Neural progenitor cell (in vitro differentiated cells): ENCODE data around the gene PRKCSH. TPM values are rescaled to one million over a fixed set of nuclear protein-coding genes. Genes with fewer than 3 reads are reported as not detected.

Experiments
- DNase-seq: peaks from one replicate; pipeline ENCODE4 v3.0.0-alpha.2; 2016; ENCODE audit warnings: low spot score
- H2AFZ ChIP-seq: fragments of 200-600 bp; sonication (generic); replicated peaks from 2 replicates; pipeline ENCODE4 v1.6.1; 2016; ENCODE audit warnings: antibody characterized with exemption
- H3F3A ChIP-seq: fragments of 200-600 bp; sonication (generic); 2 replicates; pipeline ENCODE4 v1.6.1; 2016; ENCODE audit warnings: antibody characterized with exemption, low read depth
- H3K27ac ChIP-seq: fragments of 200-600 bp; sonication (generic); 2 replicates; pipeline ENCODE4 v1.5.1; 2016; ENCODE audit warnings: mild to moderate bottlenecking
- H3K27me3 ChIP-seq: fragments of 200-600 bp; sonication (generic); 2 replicates; pipeline ENCODE4 v1.6.1; 2016; ENCODE audit warnings: mild to moderate bottlenecking, moderate library complexity
- H3K36me3 ChIP-seq: fragments of 200-600 bp; sonication (generic); 2 replicates; pipeline ENCODE4 v1.5.1; 2016
- H3K4me1 ChIP-seq: fragments of 200-600 bp; sonication (generic); 2 replicates; pipeline ENCODE4 v1.6.1; 2016; ENCODE audit warnings: mixed run types
- H3K4me2 ChIP-seq: fragments of 200-600 bp; sonication (generic); 2 replicates; pipeline ENCODE4 v1.6.1; 2016
- H3K4me3 ChIP-seq: fragments of 200-600 bp; sonication (generic); 2 replicates; pipeline ENCODE4 v1.5.1; 2016
- H3K79me2 ChIP-seq: fragments of 200-600 bp; sonication (generic); 2 replicates; pipeline ENCODE4 v1.6.1; 2016; ENCODE audit warnings: low read depth
- H3K9ac ChIP-seq: fragments of 200-600 bp; sonication (generic); 2 replicates; pipeline ENCODE4 v1.6.1; 2016
- H3K9me3 ChIP-seq: fragments of 200-600 bp; sonication (generic); 2 replicates; pipeline ENCODE4 v1.5.1; 2016; ENCODE audit warnings: low read depth
- H4K20me1 ChIP-seq: fragments of 200-600 bp; sonication (generic); 2 replicates; pipeline ENCODE4 v1.6.1; 2016; ENCODE audit warnings: low read depth
- H3K27ac Mint-ChIP-seq: 3 replicates; pipeline ENCODE4 v1.8.0; 2021; ENCODE audit warnings: mixed read lengths
- H3K27me3 Mint-ChIP-seq: 2 replicates; pipeline ENCODE4 v1.8.0; 2022; ENCODE audit warnings: low read depth, mild to moderate bottlenecking, inconsistent platforms, moderate library complexity, mixed read lengths; ENCODE audit not compliant: insufficient read depth
- H3K36me3 Mint-ChIP-seq: 3 replicates; pipeline ENCODE4 v1.8.0; 2021; ENCODE audit warnings: mixed read lengths
- H3K4me1 Mint-ChIP-seq: 3 replicates; pipeline ENCODE4 v1.8.0; 2021; ENCODE audit warnings: mixed read lengths
- H3K4me3 Mint-ChIP-seq: 3 replicates; pipeline ENCODE4 v1.8.0; 2021; ENCODE audit warnings: mild to moderate bottlenecking, moderate library complexity, mixed read lengths
- H3K9me3 Mint-ChIP-seq: 3 replicates; pipeline ENCODE4 v1.8.0; 2020; ENCODE audit warnings: mixed read lengths
- CTCF ChIP-seq: fragments of 200-600 bp; sonication (generic); IDR thresholded peaks from 2 replicates; pipeline ENCODE4 v1.5.1; 2017; ENCODE audit warnings: antibody characterized with exemption, mild to moderate bottlenecking
- EZH2 ChIP-seq: fragments of 200-600 bp; sonication (generic); IDR thresholded peaks from 2 replicates; pipeline ENCODE4 v1.6.1; 2017; ENCODE audit warnings: antibody characterized with exemption, mild to moderate bottlenecking, moderate library complexity
- EZH2phosphoT487 ChIP-seq: fragments of 200-600 bp; sonication (generic); IDR thresholded peaks from 2 replicates; pipeline ENCODE4 v1.6.1; 2017; ENCODE audit warnings: antibody characterized with exemption
- total RNA-seq: library from RNA; depleted of rRNA; stranded (reverse); fragments of >200 nt; gene quantifications from 2 replicates; pipeline ENCODE4 v1.2.3, GENCODE V29; 2015; ENCODE audit warnings: low replicate concordance

The PRKCSH gene
- total RNA-seq, 1 donor from 2014 or later, result 53.6 TPM

GRCh38 chr19:11390933-11391680 lies 44.3 kb upstream of the PRKCSH start:
- H3K27ac ChIP-seq, result no peak overlapping the region
- H3K79me2 ChIP-seq, result no peaks in the 10 kb centered on the region
- H3K9me3 ChIP-seq, result no peaks in the 10 kb centered on the region
- no peaks in the 10 kb centered on the region for H3K36me3 Mint-ChIP-seq
- no peaks in the 10 kb centered on the region for H3K36me3 ChIP-seq
- no peak overlapping the region for H3K4me3 Mint-ChIP-seq
- no peaks in the 10 kb centered on the region for H3K9me3 Mint-ChIP-seq
- no peaks in the 10 kb centered on the region for H3K27me3 ChIP-seq
- no peak overlapping the region for H3K9ac ChIP-seq
- no peaks in the 10 kb centered on the region for H3F3A ChIP-seq
- DNase-seq, result no peak
- H3K27me3 Mint-ChIP-seq, result peaks cover 13% of the 10 kb centered on the region
- H3K27ac Mint-ChIP-seq, result no peak overlapping the region
- no peak overlapping the region for H2AFZ ChIP-seq
- no peak overlapping the region for H3K4me3 ChIP-seq
- no peaks in the 10 kb centered on the region for H4K20me1 ChIP-seq
- H3K4me1 ChIP-seq, result no peaks in the 10 kb centered on the region
- TF ChIP-seq CTCF, result no peak
- no peak for TF ChIP-seq EZH2
- TF ChIP-seq EZH2phosphoT487, result no peak
- no peaks in the 10 kb centered on the region for H3K4me1 Mint-ChIP-seq
- H3K4me2 ChIP-seq, result no peak overlapping the region

- H3K9me3 ChIP-seq, result no peaks in the 10 kb centered on the region
- H3K9ac ChIP-seq, result no peak overlapping the region
- TF ChIP-seq CTCF, result no peak
- TF ChIP-seq EZH2, result no peak
- no peak for TF ChIP-seq EZH2phosphoT487
- H3K27me3 ChIP-seq, result no peaks in the 10 kb centered on the region
- no peaks in the 10 kb centered on the region for H3K4me1 ChIP-seq
- no peaks in the 10 kb centered on the region for H3K36me3 ChIP-seq
- DNase-seq, result no peak
- Mint-ChIP-seq H3K4me1 (no peaks in the 10 kb centered on the region), H3K36me3 (no peaks in the 10 kb centered on the region), H3K27ac (no peak overlapping the region), H3K4me3 (no peak overlapping the region), H3K27me3 (peaks cover 16% of the 10 kb centered on the region), H3K9me3 (no peaks in the 10 kb centered on the region)
- no peaks in the 10 kb centered on the region for H4K20me1 ChIP-seq
- no peak overlapping the region for H3K4me3 ChIP-seq
- H2AFZ ChIP-seq, result no peak overlapping the region
- H3K79me2 ChIP-seq, result no peaks in the 10 kb centered on the region
- H3K4me2 ChIP-seq, result no peak overlapping the region
- H3F3A ChIP-seq, result no peaks in the 10 kb centered on the region
- no peak overlapping the region for H3K27ac ChIP-seq
Measured at GRCh38 chr19:11397089-11397610, 38.3 kb upstream of the PRKCSH start.

- no peak for TF ChIP-seq EZH2
- TF ChIP-seq CTCF, result no peak
- TF ChIP-seq EZH2phosphoT487, result no peak
- no peaks in the 10 kb centered on the region for H3F3A ChIP-seq
- H3K9ac ChIP-seq, result no peak overlapping the region
- H3K4me1 Mint-ChIP-seq, result peaks cover 4% of the 10 kb centered on the region
- peaks cover 13% of the 10 kb centered on the region for H3K27me3 Mint-ChIP-seq
- H3K4me3 Mint-ChIP-seq, result no peak overlapping the region
- H3K27ac Mint-ChIP-seq, result no peak overlapping the region
- no peaks in the 10 kb centered on the region for H3K36me3 Mint-ChIP-seq
- H3K9me3 ChIP-seq, result no peaks in the 10 kb centered on the region
- no peak overlapping the region for H3K27ac ChIP-seq
- H3K4me3 ChIP-seq, result no peak overlapping the region
- H3K9me3 Mint-ChIP-seq, result no peaks in the 10 kb centered on the region
- no peaks in the 10 kb centered on the region for H3K4me1 ChIP-seq
- no peak overlapping the region for H3K4me2 ChIP-seq
- H3K36me3 ChIP-seq, result no peaks in the 10 kb centered on the region
- DNase-seq, result no peak
- H4K20me1 ChIP-seq, result no peaks in the 10 kb centered on the region
- H3K27me3 ChIP-seq, result no peaks in the 10 kb centered on the region
- no peak overlapping the region for H2AFZ ChIP-seq
- H3K79me2 ChIP-seq, result no peaks in the 10 kb centered on the region
Measured at GRCh38 chr19:11399667-11400066, 35.8 kb upstream of the PRKCSH start.
